Astrocyte (in vitro differentiated cells and primary cell): Measurements from ENCODE around the gene SERPINI1. TPM values are rescaled to one million over a fixed set of nuclear protein-coding genes. Genes with fewer than 3 reads are reported as not detected.

Experiments
- DNase-seq: peaks from one replicate; pipeline ENCODE4 v3.0.0-alpha.2; 2010; ENCODE audit warnings: low read depth
- FAIRE-seq: peaks from 2 replicates; lab custom pipeline; 2011; peaks lifted over from hg19 to GRCh38; lab: Jason Lieb, UNC
- H2AFZ ChIP-seq: 2 replicates; pipeline ENCODE4 v1.6.0; 2012; ENCODE audit warnings: low read depth, low read length, inconsistent platforms
- H3K27ac ChIP-seq: 2 replicates; pipeline ENCODE4 v1.5.1; 2011; ENCODE audit warnings: low read depth, low read length, inconsistent platforms
- H3K27me3 ChIP-seq: 2 replicates; pipeline ENCODE4 v1.6.0; 2011; ENCODE audit warnings: low read length, inconsistent platforms; ENCODE audit not compliant: insufficient read depth
- H3K36me3 ChIP-seq: 2 replicates; pipeline ENCODE4 v1.5.1; 2011; ENCODE audit warnings: low read length, inconsistent platforms; ENCODE audit not compliant: insufficient read depth
- H3K4me1 ChIP-seq: 2 replicates; pipeline ENCODE4 v1.5.1; 2011; ENCODE audit warnings: low read length, inconsistent platforms; ENCODE audit not compliant: insufficient read depth
- H3K4me2 ChIP-seq: 2 replicates; pipeline ENCODE4 v1.6.0; 2012; ENCODE audit warnings: low read length, inconsistent platforms
- H3K4me3 ChIP-seq: 2 replicates; pipeline ENCODE4 v1.5.1; 2011; ENCODE audit warnings: low read depth, mild to moderate bottlenecking, low read length, inconsistent platforms; ENCODE audit not compliant: insufficient read depth
- H3K79me2 ChIP-seq: 2 replicates; pipeline ENCODE4 v1.6.0; 2012; ENCODE audit warnings: mild to moderate bottlenecking, low read length, inconsistent platforms; ENCODE audit not compliant: insufficient read depth
- H3K9ac ChIP-seq: 2 replicates; pipeline ENCODE4 v1.6.0; 2012; ENCODE audit warnings: mild to moderate bottlenecking, low read length, inconsistent platforms
- H3K9me3 ChIP-seq: 2 replicates; pipeline ENCODE4 v1.5.1; 2012; ENCODE audit warnings: low read depth, mild to moderate bottlenecking, low read length, inconsistent platforms; ENCODE audit not compliant: insufficient read depth
- H4K20me1 ChIP-seq: 2 replicates; pipeline ENCODE4 v1.6.0; 2012; ENCODE audit warnings: low read length, inconsistent platforms; ENCODE audit not compliant: insufficient read depth
- H3K27ac Mint-ChIP-seq: one replicate; pipeline ENCODE4 v1.8.0; 2021; ENCODE audit warnings: mild to moderate bottlenecking, mixed read lengths; ENCODE audit not compliant: unreplicated experiment
- H3K27me3 Mint-ChIP-seq: one replicate; pipeline ENCODE4 v1.8.0; 2021; ENCODE audit warnings: low read depth, mixed read lengths; ENCODE audit not compliant: unreplicated experiment
- H3K36me3 Mint-ChIP-seq: one replicate; pipeline ENCODE4 v1.8.0; 2021; ENCODE audit warnings: low read depth, mixed read lengths; ENCODE audit not compliant: unreplicated experiment
- H3K4me1 Mint-ChIP-seq: one replicate; pipeline ENCODE4 v1.8.0; 2021; ENCODE audit warnings: low read depth, mixed read lengths; ENCODE audit not compliant: unreplicated experiment
- H3K4me3 Mint-ChIP-seq: one replicate; pipeline ENCODE4 v1.8.0; 2021; ENCODE audit warnings: mild to moderate bottlenecking, moderate library complexity, mixed read lengths; ENCODE audit not compliant: unreplicated experiment
- H3K9me3 Mint-ChIP-seq: one replicate; pipeline ENCODE4 v1.8.0; 2021; ENCODE audit warnings: mild to moderate bottlenecking, mixed read lengths; ENCODE audit not compliant: unreplicated experiment
- CTCF ChIP-seq: IDR thresholded peaks from 2 replicates; pipeline ENCODE4 v1.5.1; 2011; ENCODE audit warnings: low read depth, mild to moderate bottlenecking, inconsistent platforms, low read length, moderate library complexity; ENCODE audit not compliant: insufficient read depth
- EZH2 ChIP-seq: IDR thresholded peaks from 2 replicates; pipeline ENCODE4 v1.6.1; 2012; ENCODE audit warnings: mild to moderate bottlenecking, low read length, inconsistent platforms; ENCODE audit not compliant: insufficient read depth
- total RNA-seq: library from RNA; stranded (reverse); gene quantifications from 2 replicates; pipeline ENCODE4 v1.2.1, GENCODE V29; 2021

The SERPINI1 gene
- total RNA-seq, 1 donor from 2014 or later, result 34.4 TPM

- Mint-ChIP-seq H3K9me3 (peaks cover 2% of the 10 kb centered on the region), H3K36me3 (no peaks in the 10 kb centered on the region), H3K27me3 (no peaks in the 10 kb centered on the region), H3K4me1 (peaks cover 2% of the 10 kb centered on the region), H3K4me3 (no peak overlapping the region), H3K27ac (no peak overlapping the region)
- no peak for FAIRE-seq
- H3K4me3 ChIP-seq, result no peak overlapping the region
- H3K36me3 ChIP-seq, result no peaks in the 10 kb centered on the region
- no peak for DNase-seq
- H2AFZ ChIP-seq, result no peak overlapping the region
- no peak overlapping the region for H3K9ac ChIP-seq
- no peak for TF ChIP-seq CTCF
- TF ChIP-seq EZH2, result no peak
- no peaks in the 10 kb centered on the region for H3K9me3 ChIP-seq
- no peaks in the 10 kb centered on the region for H3K4me1 ChIP-seq
- no peaks in the 10 kb centered on the region for H4K20me1 ChIP-seq
- H3K4me2 ChIP-seq, result no peak overlapping the region
- no peaks in the 10 kb centered on the region for H3K79me2 ChIP-seq
- no peaks in the 10 kb centered on the region for H3K27me3 ChIP-seq
- H3K27ac ChIP-seq, result no peak overlapping the region
These were observed 129.0 kb downstream of the SERPINI1 start for GRCh38 chr3:167864552-167864874.

- Histone ChIP-seq H2AFZ (no peak overlapping the region), H3K27me3 (no peaks in the 10 kb centered on the region), H3K79me2 (no peaks in the 10 kb centered on the region), H3K4me1 (no peaks in the 10 kb centered on the region), H3K36me3 (no peaks in the 10 kb centered on the region), H3K4me2 (no peak overlapping the region), H3K4me3 (no peak overlapping the region), H3K9me3 (no peaks in the 10 kb centered on the region), H4K20me1 (no peaks in the 10 kb centered on the region), H3K9ac (no peak overlapping the region), H3K27ac (no peak overlapping the region)
- H3K4me1 Mint-ChIP-seq, result peaks cover 2% of the 10 kb centered on the region
- FAIRE-seq, result no peak
- no peak overlapping the region for H3K4me3 Mint-ChIP-seq
- TF ChIP-seq CTCF, result no peak
- TF ChIP-seq EZH2, result no peak
- no peak overlapping the region for H3K27ac Mint-ChIP-seq
- H3K36me3 Mint-ChIP-seq, result no peaks in the 10 kb centered on the region
- H3K9me3 Mint-ChIP-seq, result peaks cover 2% of the 10 kb centered on the region
- DNase-seq, result no peak
- no peaks in the 10 kb centered on the region for H3K27me3 Mint-ChIP-seq
These were observed 130.8 kb downstream of the SERPINI1 start for GRCh38 chr3:167866331-167866730.

GRCh38 chr3:167867981-167868380 lies 132.5 kb downstream of the SERPINI1 start:
- TF ChIP-seq EZH2 (no peak), CTCF (no peak)
- Mint-ChIP-seq H3K4me1 (no peaks in the 10 kb centered on the region), H3K36me3 (no peaks in the 10 kb centered on the region), H3K9me3 (peaks cover 2% of the 10 kb centered on the region), H3K27me3 (no peaks in the 10 kb centered on the region), H3K27ac (no peak overlapping the region), H3K4me3 (no peak overlapping the region)
- Histone ChIP-seq H3K27me3 (no peaks in the 10 kb centered on the region), H3K4me1 (no peaks in the 10 kb centered on the region), H2AFZ (no peak overlapping the region), H3K36me3 (no peaks in the 10 kb centered on the region), H3K27ac (no peak overlapping the region), H3K9me3 (no peaks in the 10 kb centered on the region), H3K9ac (no peak overlapping the region), H3K79me2 (no peaks in the 10 kb centered on the region), H4K20me1 (no peaks in the 10 kb centered on the region), H3K4me3 (no peak overlapping the region), H3K4me2 (no peak overlapping the region)
- FAIRE-seq, result no peak
- no peak for DNase-seq
